LNCAP (cell line): Measurements from ENCODE around the gene ARHGEF10L.

Experiments
- TF ChIP-seq, protein P1 (sequence below): fragments of 450-650 bp; IDR thresholded peaks from 2 replicates; pipeline ENCODE4 v1.5.1; 2017; ENCODE audit warnings: mild to moderate bottlenecking

ARHGEF10L gene

DNA sequence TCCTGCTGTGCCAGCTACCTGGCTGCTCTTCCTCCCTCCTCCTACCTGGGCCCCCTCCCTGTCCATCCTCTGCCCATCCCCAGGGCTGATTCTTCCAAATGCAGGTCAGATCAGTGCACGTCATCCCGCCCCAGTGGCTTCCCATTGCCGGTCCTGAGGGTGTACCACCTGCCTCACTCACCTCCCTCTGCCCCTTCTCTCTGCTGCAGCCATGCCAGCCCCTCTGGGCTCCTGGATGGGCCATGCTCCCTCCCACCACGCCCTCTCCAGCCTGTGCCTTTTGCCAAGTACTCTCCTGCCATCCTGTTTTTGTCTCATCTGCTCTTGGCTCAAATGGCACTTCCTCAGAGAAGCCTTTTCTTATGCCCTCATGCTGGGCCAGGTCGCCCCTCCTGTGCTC is 95.8 kb downstream of the ARHGEF10L start:
- TF ChIP-seq, protein P1, sequence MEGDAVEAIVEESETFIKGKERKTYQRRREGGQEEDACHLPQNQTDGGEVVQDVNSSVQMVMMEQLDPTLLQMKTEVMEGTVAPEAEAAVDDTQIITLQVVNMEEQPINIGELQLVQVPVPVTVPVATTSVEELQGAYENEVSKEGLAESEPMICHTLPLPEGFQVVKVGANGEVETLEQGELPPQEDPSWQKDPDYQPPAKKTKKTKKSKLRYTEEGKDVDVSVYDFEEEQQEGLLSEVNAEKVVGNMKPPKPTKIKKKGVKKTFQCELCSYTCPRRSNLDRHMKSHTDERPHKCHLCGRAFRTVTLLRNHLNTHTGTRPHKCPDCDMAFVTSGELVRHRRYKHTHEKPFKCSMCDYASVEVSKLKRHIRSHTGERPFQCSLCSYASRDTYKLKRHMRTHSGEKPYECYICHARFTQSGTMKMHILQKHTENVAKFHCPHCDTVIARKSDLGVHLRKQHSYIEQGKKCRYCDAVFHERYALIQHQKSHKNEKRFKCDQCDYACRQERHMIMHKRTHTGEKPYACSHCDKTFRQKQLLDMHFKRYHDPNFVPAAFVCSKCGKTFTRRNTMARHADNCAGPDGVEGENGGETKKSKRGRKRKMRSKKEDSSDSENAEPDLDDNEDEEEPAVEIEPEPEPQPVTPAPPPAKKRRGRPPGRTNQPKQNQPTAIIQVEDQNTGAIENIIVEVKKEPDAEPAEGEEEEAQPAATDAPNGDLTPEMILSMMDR = no peak

DNA sequence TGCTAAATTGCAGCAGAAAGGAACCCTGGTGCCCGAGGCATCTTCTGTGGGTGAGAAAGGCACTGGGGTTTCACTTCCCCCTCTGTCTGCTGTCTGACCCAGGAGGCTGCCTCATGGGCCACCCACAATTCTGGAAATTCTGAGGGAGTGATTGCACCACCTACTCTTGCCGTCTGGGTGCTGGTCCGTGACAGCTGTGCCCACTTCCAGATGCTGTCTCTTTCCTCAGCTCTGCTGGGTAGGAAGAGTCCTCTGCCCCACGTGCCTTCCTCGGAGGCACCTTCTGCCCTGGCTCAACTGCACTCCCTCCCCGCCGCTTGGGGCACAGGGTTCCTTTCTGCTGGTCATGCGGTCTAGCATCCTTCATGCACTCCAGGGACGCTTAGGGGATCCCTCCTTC is 96.3 kb downstream of the ARHGEF10L start:
- TF ChIP-seq, protein P1 = no peak

- TF ChIP-seq, protein P1 = no peak
Measured at GRCh38 chr1:17636612-17637011, 97.1 kb downstream of the ARHGEF10L start.

GRCh38 chr1:17637055-17637454 is 97.6 kb downstream of the ARHGEF10L start:
- TF ChIP-seq, protein P1 = no peak

- TF ChIP-seq, protein P1 = no peak
Measured at GRCh38 chr1:17639703-17640340, 100.3 kb downstream of the ARHGEF10L start.

GRCh38 chr1:17640393-17640792 is 100.9 kb downstream of the ARHGEF10L start:
- TF ChIP-seq, protein P1 = no peak

- TF ChIP-seq, protein P1 = no peak
Measured at GRCh38 chr1:17640975-17641374, 101.5 kb downstream of the ARHGEF10L start.

DNA sequence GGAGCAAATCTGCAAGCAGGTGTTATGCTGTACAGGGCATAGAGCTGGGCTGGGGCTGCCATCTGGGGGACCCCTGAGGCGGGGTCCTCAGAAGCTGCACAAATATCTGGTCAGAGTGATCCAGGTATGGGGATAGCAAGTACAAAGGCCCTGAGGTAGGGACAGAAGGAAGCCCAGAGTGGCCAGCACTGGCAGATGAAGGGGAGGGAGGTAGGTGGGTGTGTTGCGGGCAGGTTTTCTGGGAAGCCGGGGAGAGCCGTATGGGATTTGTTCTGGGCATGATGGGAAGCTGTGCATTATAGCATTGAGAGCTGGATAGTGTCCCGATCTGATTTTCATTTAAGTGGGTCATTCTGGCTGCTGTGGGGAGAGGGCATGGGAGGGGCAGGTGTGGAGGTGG is 102.7 kb downstream of the ARHGEF10L start:
- TF ChIP-seq, protein P1 = no peak
